ENCODE data around the gene RCL1. TPM values are rescaled to one million over a fixed set of nuclear protein-coding genes. Genes with fewer than 3 reads are reported as not detected.
A peak's percentile ranks its signal among the peaks of the same experiment; 100 is the strongest.

RCL1 gene
- 13.7 to 21.0 TPM (median 16.6 TPM) in 3 replicates for polyA plus RNA-seq
- 21.1 TPM for polyA plus RNA-seq (2011; ENCODE audit: low read depth)
- polyA plus RNA-seq (2011; cell fraction: cytosol; rRNA removed) = 18.2 and 21.6 TPM in 2 replicates
- 29.8 and 32.5 TPM in 2 replicates for polyA plus RNA-seq (2011; cell fraction: nucleus; rRNA removed)
- polyA plus RNA-seq (2012; ENCODE audit: low replicate concordance) = 15.4 and 23.0 TPM in 2 replicates
- polyA minus RNA-seq = 20.6 to 25.4 TPM (median 22.2 TPM) in 3 replicates
- 9.0 TPM for polyA minus RNA-seq (2011; cell fraction: cytosol; rRNA and poly(A)+ RNA removed)
- 15.4 and 18.4 TPM in 2 replicates for polyA minus RNA-seq (2011; cell fraction: nucleus; rRNA and poly(A)+ RNA removed)

GRCh38 chr9:4792572-4793458 is at the start of gene RCL1:
Gene RCL1, plus strand, starts transcription at chr9:4792944. Its CDS starts 148 bp downstream, at chr9:4793092.
- FAIRE-seq (no peak), DNase-seq (ENCODE audit: low read depth, low spot score) (peak; percentile 54)
- H3K9ac ChIP-seq (ENCODE audit: control insufficient read depth, extremely low read depth, insufficient read depth, low read length) = peak within 1 kb of the TSS; percentile 88
- H3K27ac ChIP-seq (ENCODE audit: control insufficient read depth, insufficient read depth, low read length) = peak within 1 kb of the TSS; percentile 70
- no peaks in the 10 kb centered on the region for H3K27me3 ChIP-seq (ENCODE audit: control insufficient read depth, extremely low read depth, insufficient read depth, low read length)
- H4K20me1 ChIP-seq (ENCODE audit: control insufficient read depth, extremely low read depth, insufficient read depth, low read length) = no peaks in the 10 kb centered on the region
- peaks cover 49% of the 10 kb centered on the region for H3K79me2 ChIP-seq (ENCODE audit: control insufficient read depth, insufficient read depth, low read length)
- H3K9me1 ChIP-seq (ENCODE audit: control insufficient read depth, extremely low read depth, insufficient read depth, low read length) = peaks cover 2% of the 10 kb centered on the region
- peaks cover 20% of the 10 kb centered on the region for H3K4me1 ChIP-seq (ENCODE audit: control insufficient read depth, extremely low read depth, insufficient read depth, low read length)
- H3K4me3 ChIP-seq (ENCODE audit: control insufficient read depth in 2 of 3, extremely low read depth in 1 of 3, insufficient read depth in 2 of 3, low read depth in 1 of 3, low read length in 3 of 3) = peak within 1 kb of the TSS; percentile 81 to 93 (median 85)
- TF ChIP-seq, protein P1, sequence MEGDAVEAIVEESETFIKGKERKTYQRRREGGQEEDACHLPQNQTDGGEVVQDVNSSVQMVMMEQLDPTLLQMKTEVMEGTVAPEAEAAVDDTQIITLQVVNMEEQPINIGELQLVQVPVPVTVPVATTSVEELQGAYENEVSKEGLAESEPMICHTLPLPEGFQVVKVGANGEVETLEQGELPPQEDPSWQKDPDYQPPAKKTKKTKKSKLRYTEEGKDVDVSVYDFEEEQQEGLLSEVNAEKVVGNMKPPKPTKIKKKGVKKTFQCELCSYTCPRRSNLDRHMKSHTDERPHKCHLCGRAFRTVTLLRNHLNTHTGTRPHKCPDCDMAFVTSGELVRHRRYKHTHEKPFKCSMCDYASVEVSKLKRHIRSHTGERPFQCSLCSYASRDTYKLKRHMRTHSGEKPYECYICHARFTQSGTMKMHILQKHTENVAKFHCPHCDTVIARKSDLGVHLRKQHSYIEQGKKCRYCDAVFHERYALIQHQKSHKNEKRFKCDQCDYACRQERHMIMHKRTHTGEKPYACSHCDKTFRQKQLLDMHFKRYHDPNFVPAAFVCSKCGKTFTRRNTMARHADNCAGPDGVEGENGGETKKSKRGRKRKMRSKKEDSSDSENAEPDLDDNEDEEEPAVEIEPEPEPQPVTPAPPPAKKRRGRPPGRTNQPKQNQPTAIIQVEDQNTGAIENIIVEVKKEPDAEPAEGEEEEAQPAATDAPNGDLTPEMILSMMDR (optimal IDR thresholded peaks at IDR 0.05 in 1 of 3, IDR thresholded peaks at IDR 0.05 in 1 of 3, conservative IDR thresholded peaks at IDR 0.05 in 1 of 3; ENCODE audit: extremely low read depth in 1 of 3, insufficient read depth in 2 of 3, low read length in 3 of 3) = no peak
- no peak for TF ChIP-seq EZH2 (IDR thresholded peaks at IDR 0.05; ENCODE audit: low read length)
- no peaks in the 10 kb centered on the region for H3K36me3 ChIP-seq (ENCODE audit: control insufficient read depth in 2 of 2, extremely low read depth in 1 of 2, insufficient read depth in 2 of 2, low read length in 2 of 2)
- H3K9me3 ChIP-seq (ENCODE audit: control insufficient read depth, low read depth, low read length) = no peaks in the 10 kb centered on the region
- peak within 1 kb of the TSS; percentile 99 for H2AFZ ChIP-seq (ENCODE audit: control insufficient read depth, low read length)
- peak within 1 kb of the TSS; percentile 95 for H3K4me2 ChIP-seq (ENCODE audit: control insufficient read depth, extremely low read depth, insufficient read depth, low read depth, low read length)
- dilution Hi-C loops (cut with MboI; ENCODE audit: extremely low pct_ligation_motif_present, low sequenced_read_pairs) = no loop called here

DNA sequence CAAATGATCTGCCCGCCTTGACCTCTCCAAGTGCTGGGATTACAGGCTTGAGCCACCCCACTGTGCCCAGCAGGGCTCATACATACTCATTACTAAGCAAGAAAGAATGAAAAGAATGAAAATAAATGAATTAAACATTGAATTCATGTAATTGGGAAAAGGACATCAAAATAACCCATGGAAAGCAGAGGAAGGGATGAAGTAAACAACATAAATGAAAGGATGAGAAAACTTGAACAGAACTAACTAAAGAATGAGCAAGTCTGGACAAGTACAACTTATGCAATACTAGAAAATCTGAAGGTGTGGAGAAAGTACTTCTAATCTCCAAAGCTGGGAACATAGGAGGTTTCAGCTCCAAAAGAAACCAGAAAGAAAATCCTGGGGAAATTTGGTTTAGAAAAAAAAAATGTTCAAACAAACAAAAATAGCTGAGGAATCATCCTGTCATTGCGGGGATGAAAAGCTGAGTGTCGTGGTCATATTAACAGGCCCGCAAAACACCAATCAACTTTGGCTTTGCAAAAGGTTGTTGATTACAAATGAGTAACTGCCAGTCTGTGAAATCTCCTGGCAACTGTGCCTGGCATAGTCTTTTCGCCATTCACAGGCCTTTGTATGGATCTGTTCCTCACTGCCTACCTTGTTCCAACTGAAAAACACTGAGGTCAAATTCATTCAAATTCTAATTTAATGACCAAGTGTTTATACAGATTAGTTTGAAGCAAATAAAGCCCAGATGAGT is 49.4 kb upstream of the RCL1 start:
- Histone ChIP-seq H3K27me3 (ENCODE audit: control insufficient read depth, extremely low read depth, insufficient read depth, low read length) (no peaks in the 10 kb centered on the region), H2AFZ (ENCODE audit: control insufficient read depth, low read length) (peak overlapping the region; percentile 56), H3K4me2 (ENCODE audit: control insufficient read depth, extremely low read depth, insufficient read depth, low read depth, low read length) (peak overlapping the region; percentile 78), H3K4me1 (ENCODE audit: control insufficient read depth, extremely low read depth, insufficient read depth, low read length) (peaks cover 23% of the 10 kb centered on the region), H3K27ac (ENCODE audit: control insufficient read depth, insufficient read depth, low read length) (peak overlapping the region; percentile 88), H3K9ac (ENCODE audit: control insufficient read depth, extremely low read depth, insufficient read depth, low read length) (peak overlapping the region; percentile 33), H3K9me1 (ENCODE audit: control insufficient read depth, extremely low read depth, insufficient read depth, low read length) (no peaks in the 10 kb centered on the region), H3K79me2 (ENCODE audit: control insufficient read depth, insufficient read depth, low read length) (peaks cover 24% of the 10 kb centered on the region), H4K20me1 (ENCODE audit: control insufficient read depth, extremely low read depth, insufficient read depth, low read length) (no peaks in the 10 kb centered on the region), H3K4me3 (ENCODE audit: control insufficient read depth in 2 of 3, extremely low read depth in 1 of 3, insufficient read depth in 2 of 3, low read depth in 1 of 3, low read length in 3 of 3) (peak overlapping the region in 1 of 3 experiments; percentile 16), H3K9me3 (ENCODE audit: control insufficient read depth, low read depth, low read length) (no peaks in the 10 kb centered on the region), H3K36me3 (ENCODE audit: control insufficient read depth in 2 of 2, extremely low read depth in 1 of 2, insufficient read depth in 2 of 2, low read length in 2 of 2) (no peaks in the 10 kb centered on the region)
- TF ChIP-seq EZH2 (IDR thresholded peaks at IDR 0.05; ENCODE audit: low read length) = no peak
- TF ChIP-seq, protein P1 (optimal IDR thresholded peaks at IDR 0.05 in 1 of 3, IDR thresholded peaks at IDR 0.05 in 1 of 3, conservative IDR thresholded peaks at IDR 0.05 in 1 of 3; ENCODE audit: extremely low read depth in 1 of 3, insufficient read depth in 2 of 3, low read length in 3 of 3) = no peak
- dilution Hi-C loops (cut with MboI; ENCODE audit: extremely low pct_ligation_motif_present, low sequenced_read_pairs) = no loop called here
- peak; percentile 56 for FAIRE-seq
- DNase-seq (ENCODE audit: low read depth, low spot score) = no peak
